ENCODE results near the gene DSP.

- TF ChIP-seq YY1 (IDR thresholded peaks at IDR 0.05; ENCODE audit: insufficient read depth, insufficient read length) (no peak), ZNF274 (IDR thresholded peaks at IDR 0.05; ENCODE audit: low read depth, low read length) (no peak)
These were observed 3.8 kb upstream of the DSP start for GRCh38 chr6:7537565-7538174.

Data from NT2/D1 (cell line).